ENCODE measurements around the gene FES.
A peak's percentile ranks its signal among the peaks of the same experiment; 100 is the strongest.

FES gene

GRCh38 chr15:90869601-90870353 lies 14.5 kb upstream of the FES start:
- Histone ChIP-seq H4K20me1 (ENCODE audit: insufficient read depth, low read length) (peaks cover 6% of the 10 kb centered on the region), H3K4me1 (ENCODE audit: insufficient read depth, low read length) (peaks cover 39% of the 10 kb centered on the region), H2AFZ (ENCODE audit: low read depth, low read length) (no peak overlapping the region; the same call in 1 of the 2 replicates), H3K9me3 (ENCODE audit: insufficient read depth, low read length, severe bottlenecking) (no peaks in the 10 kb centered on the region), H3K36me3 (ENCODE audit: insufficient read depth, low read length) (no peaks in the 10 kb centered on the region), H3K27ac (ENCODE audit: low read length) (peak overlapping the region; percentile 53), H3K27me3 (ENCODE audit: insufficient read depth, low read length, poor library complexity) (no peaks in the 10 kb centered on the region), H3K4me2 (ENCODE audit: insufficient read depth, low read length) (peak overlapping the region; percentile 96), H3K9ac (ENCODE audit: low read depth, low read length) (peak overlapping the region; percentile 26; the same call in 1 of the 2 replicates), H3K79me2 (ENCODE audit: insufficient read depth, low read length) (peaks cover 11% of the 10 kb centered on the region), H3K4me3 (ENCODE audit: low read depth in 1 of 2, low read length in 2 of 2) (no peak overlapping the region)
- DNase-seq (peak; percentile 59), ATAC-seq (ENCODE audit: insufficient read depth, low read depth) (peak; percentile 67)
- TF ChIP-seq CTCF (IDR thresholded peaks at IDR 0.05; ENCODE audit: borderline replicate concordance, extremely low read depth, low read length, poor library complexity, severe bottlenecking) (no peak), EZH2 (IDR thresholded peaks at IDR 0.05; ENCODE audit: borderline replicate concordance, low read depth, low read length, severe bottlenecking) (no peak)

GRCh38 chr15:90870354-90871138 lies 13.8 kb upstream of the FES start:
- peaks cover 11% of the 10 kb centered on the region for H3K79me2 ChIP-seq (ENCODE audit: insufficient read depth, low read length)
- peak overlapping the region; percentile 96 for H3K4me2 ChIP-seq (ENCODE audit: insufficient read depth, low read length)
- H3K4me3 ChIP-seq (ENCODE audit: low read depth in 1 of 2, low read length in 2 of 2) = peak overlapping the region; percentile 68 to 72; a peak in 3 of 4 replicates
- no peaks in the 10 kb centered on the region for H3K9me3 ChIP-seq (ENCODE audit: insufficient read depth, low read length, severe bottlenecking)
- H2AFZ ChIP-seq (ENCODE audit: low read depth, low read length) = peak overlapping the region; percentile 80
- H3K9ac ChIP-seq (ENCODE audit: low read depth, low read length) = peak overlapping the region; percentile 73
- no peaks in the 10 kb centered on the region for H3K27me3 ChIP-seq (ENCODE audit: insufficient read depth, low read length, poor library complexity)
- DNase-seq = peak; percentile 20
- H4K20me1 ChIP-seq (ENCODE audit: insufficient read depth, low read length) = peaks cover 6% of the 10 kb centered on the region
- peak overlapping the region; percentile 58; the same call in 1 of the 2 replicates for H3K27ac ChIP-seq (ENCODE audit: low read length)
- no peak for TF ChIP-seq EZH2 (IDR thresholded peaks at IDR 0.05; ENCODE audit: borderline replicate concordance, low read depth, low read length, severe bottlenecking)
- no peak for TF ChIP-seq CTCF (IDR thresholded peaks at IDR 0.05; ENCODE audit: borderline replicate concordance, extremely low read depth, low read length, poor library complexity, severe bottlenecking)
- H3K4me1 ChIP-seq (ENCODE audit: insufficient read depth, low read length) = peaks cover 39% of the 10 kb centered on the region
- no peaks in the 10 kb centered on the region for H3K36me3 ChIP-seq (ENCODE audit: insufficient read depth, low read length)
- peak; percentile 45; the same call in 2 of the 3 replicates for ATAC-seq (ENCODE audit: insufficient read depth, low read depth)

GRCh38 chr15:90871139-90871715 lies 13.1 kb upstream of the FES start:
- H3K9ac ChIP-seq (ENCODE audit: low read depth, low read length) = peak overlapping the region; percentile 73
- peaks cover 11% of the 10 kb centered on the region for H3K79me2 ChIP-seq (ENCODE audit: insufficient read depth, low read length)
- peaks cover 10% of the 10 kb centered on the region for H4K20me1 ChIP-seq (ENCODE audit: insufficient read depth, low read length)
- H3K4me2 ChIP-seq (ENCODE audit: insufficient read depth, low read length) = peak overlapping the region; percentile 96
- peak overlapping the region; percentile 80 for H2AFZ ChIP-seq (ENCODE audit: low read depth, low read length)
- H3K36me3 ChIP-seq (ENCODE audit: insufficient read depth, low read length) = peaks cover 3% of the 10 kb centered on the region
- DNase-seq (peak; percentile 34), ATAC-seq (ENCODE audit: insufficient read depth, low read depth) (peak; percentile 53)
- peaks cover 39% of the 10 kb centered on the region for H3K4me1 ChIP-seq (ENCODE audit: insufficient read depth, low read length)
- H3K27me3 ChIP-seq (ENCODE audit: insufficient read depth, low read length, poor library complexity) = no peaks in the 10 kb centered on the region
- TF ChIP-seq EZH2 (IDR thresholded peaks at IDR 0.05; ENCODE audit: borderline replicate concordance, low read depth, low read length, severe bottlenecking) = no peak
- TF ChIP-seq CTCF (IDR thresholded peaks at IDR 0.05; ENCODE audit: borderline replicate concordance, extremely low read depth, low read length, poor library complexity, severe bottlenecking) = no peak
- H3K4me3 ChIP-seq (ENCODE audit: low read depth in 1 of 2, low read length in 2 of 2) = peak overlapping the region; percentile 68 to 72; a peak in 3 of 4 replicates
- H3K9me3 ChIP-seq (ENCODE audit: insufficient read depth, low read length, severe bottlenecking) = no peaks in the 10 kb centered on the region
- peak overlapping the region; percentile 58; the same call in 1 of the 2 replicates for H3K27ac ChIP-seq (ENCODE audit: low read length)
